Esophagus squamous epithelium (tissue), 5 donors: ENCODE data around the gene CIAO3. TPM values are rescaled to one million over a fixed set of nuclear protein-coding genes. Genes with fewer than 3 reads are reported as not detected.
"Not testable (repeated sequence)": the region's sequence is repeated elsewhere in the genome, so short reads cannot be mapped to it uniquely, and the experiment has no call there.

ENCODE experiments used
- DNase-seq: peaks from one replicate; lab custom pipeline; 2025; lab: John Stamatoyannopoulos, UW
- H3K27ac ChIP-seq, 4 donors: fragments of 200-600 bp; sonication (generic); one replicate each; pipeline ENCODE4 v1.5.1; 2016 to 2019; ENCODE audit warnings: mild to moderate bottlenecking in 1 of 4
- H3K27me3 ChIP-seq, 4 donors: fragments of 200-600 bp; sonication (generic); 1 replicate in 3 of 4; 2 replicates in 1 of 4; pipeline versions ENCODE4 v1.5.1 to v1.6.0; 2017 to 2021; ENCODE audit warnings: antibody characterized with exemption in 1 of 4
- H3K36me3 ChIP-seq, 3 donors: fragments of 200-600 bp; sonication (generic); one replicate each; pipeline ENCODE4 v1.5.1; 2016 to 2019
- H3K4me1 ChIP-seq, 3 donors: fragments of 200-600 bp; sonication (generic); one replicate each; pipeline ENCODE4 v1.5.1; 2017 to 2019
- H3K4me3 ChIP-seq, 4 donors: fragments of 200-600 bp; sonication (generic); 1 replicate in 3 of 4; 2 replicates in 1 of 4; pipeline ENCODE4 v1.5.1; 2016 to 2019; ENCODE audit warnings: mild to moderate bottlenecking in 2 of 4, moderate library complexity in 1 of 4
- H3K9me3 ChIP-seq, 3 donors: fragments of 200-600 bp; sonication (generic); one replicate each; pipeline ENCODE4 v1.5.1; 2016 to 2019
- CTCF ChIP-seq, 6 experiments: fragments of 450-650 bp in 4 of 6; fragments of 200-600 bp in 2 of 6; sonication (generic) in 2 of 6; IDR thresholded peaks; one replicate each; pipeline ENCODE4 v1.5.1; 2016 to 2019; ENCODE audit warnings: antibody characterized with exemption in 6 of 6, mild to moderate bottlenecking in 4 of 6, moderate library complexity in 4 of 6
- POLR2A ChIP-seq, 4 donors: fragments of 450-650 bp; IDR thresholded peaks; one replicate each; pipeline ENCODE4 v1.6.1; 2017; ENCODE audit warnings: antibody characterized with exemption in 4 of 4, mild to moderate bottlenecking in 4 of 4, moderate library complexity in 3 of 4
- WGBS, 2 donors: methylation state at CpG; one replicate each; pipeline ENCODE4 v1.1.5; 2018; 5-methylcytosine and 5-hydroxymethylcytosine counted together
- intact Hi-C: fragments of 100-400 bp; cut with DNase I; formaldehyde crosslinking; loops from one replicate; pipeline ENCODE4 v1.15.0; 2022
- total RNA-seq, 4 donors: library from RNA; depleted of rRNA; stranded (reverse); fragments of >200 nt; gene quantifications; one replicate each; pipeline ENCODE4 v1.1.0, GENCODE V29; 2016
- donor health status: DM: yes; HTN: yes; CAD: no.

The CIAO3 gene
- total RNA-seq, 4 donors from 2014 or later = 29.7 to 34.5 (median 33.2) TPM

- 22 to 28% methylated on average over 11 of the region's 11 CpGs for WGBS, 2 donors
- intact Hi-C loops = no loop called here
- no peaks in the 10 kb centered on the region for H3K36me3 ChIP-seq
- no peaks in the 10 kb centered on the region for H3K9me3 ChIP-seq
- no peak for TF ChIP-seq POLR2A (IDR thresholded peaks at IDR 0.05)
- no peak for TF ChIP-seq CTCF (IDR thresholded peaks at IDR 0.05)
- H3K27ac ChIP-seq = no peak overlapping the region
- H3K27me3 ChIP-seq = peaks cover 0 to 57% (median 0%) of the 10 kb centered on the region in 4 donors
- DNase-seq = no peak
- H3K4me1 ChIP-seq = peaks cover 0 to 42% (median 3%) of the 10 kb centered on the region in 3 donors
- no peak overlapping the region for H3K4me3 ChIP-seq
Observed at GRCh38 chr16:754656-755055, 13.9 kb upstream of the CIAO3 start.

- H3K27me3 ChIP-seq = peaks cover 0 to 57% (median 0%) of the 10 kb centered on the region in 4 donors
- intact Hi-C loops, DNase-seq, H3K36me3 ChIP-seq, H3K9me3 ChIP-seq, H3K4me3 ChIP-seq, H3K27ac ChIP-seq: not testable (repeated sequence)
- H3K4me1 ChIP-seq = peaks cover 0 to 37% (median 0%) of the 10 kb centered on the region in 3 donors
- 79 to 82% methylated on average over 7 to 11 of the region's 11 CpGs for WGBS, 2 donors
Observed at GRCh38 chr16:754121-754607, 13.4 kb upstream of the CIAO3 start.

- no peak for DNase-seq
- intact Hi-C loops = no loop called here
- no peak overlapping the region for H3K27ac ChIP-seq
- H3K27me3 ChIP-seq = peaks cover 0 to 57% (median 0%) of the 10 kb centered on the region in 4 donors
- no peaks in the 10 kb centered on the region for H3K9me3 ChIP-seq
- H3K36me3 ChIP-seq = no peaks in the 10 kb centered on the region
- WGBS, 2 donors = 15 to 31% methylated on average over 10 of the region's 10 CpGs
- no peak overlapping the region for H3K4me3 ChIP-seq
- H3K4me1 ChIP-seq = peaks cover 0 to 23% (median 0%) of the 10 kb centered on the region in 3 donors
- TF ChIP-seq CTCF (IDR thresholded peaks at IDR 0.05) = no peak
- no peak for TF ChIP-seq POLR2A (IDR thresholded peaks at IDR 0.05)
Observed at GRCh38 chr16:752007-752312, 11.2 kb upstream of the CIAO3 start.

- intact Hi-C loops = no loop called here
- no peaks in the 10 kb centered on the region for H3K36me3 ChIP-seq
- no peak overlapping the region for H3K27ac ChIP-seq
- TF ChIP-seq POLR2A (IDR thresholded peaks at IDR 0.05) (no peak), CTCF (IDR thresholded peaks at IDR 0.05) (no peak)
- WGBS, 2 donors = 44 to 57% methylated on average over 29 to 31 of the region's 39 CpGs
- H3K27me3 ChIP-seq = peaks cover 0 to 57% (median 0%) of the 10 kb centered on the region in 4 donors
- H3K4me3 ChIP-seq = no peak overlapping the region
- H3K9me3 ChIP-seq = no peaks in the 10 kb centered on the region
- no peak for DNase-seq
- H3K4me1 ChIP-seq = peaks cover 0 to 23% (median 0%) of the 10 kb centered on the region in 3 donors
Observed at GRCh38 chr16:751152-752006, 10.6 kb upstream of the CIAO3 start.

- H3K4me3 ChIP-seq = no peak overlapping the region
- H3K36me3 ChIP-seq = no peaks in the 10 kb centered on the region
- peaks cover 0 to 23% (median 0%) of the 10 kb centered on the region in 3 donors for H3K4me1 ChIP-seq
- 55 to 67% methylated on average over 7 to 9 of the region's 9 CpGs for WGBS, 2 donors
- no peak overlapping the region for H3K27ac ChIP-seq
- peaks cover 0 to 53% (median 0%) of the 10 kb centered on the region in 4 donors for H3K27me3 ChIP-seq
- no peak for DNase-seq
- intact Hi-C loops = no loop called here
- H3K9me3 ChIP-seq = no peaks in the 10 kb centered on the region
- TF ChIP-seq POLR2A (IDR thresholded peaks at IDR 0.05) = no peak
- TF ChIP-seq CTCF (IDR thresholded peaks at IDR 0.05) = no peak
Observed at GRCh38 chr16:750485-750884, 9.7 kb upstream of the CIAO3 start.
